Measurements from ENCODE around the gene GOLGB1.

Gene GOLGB1

DNA sequence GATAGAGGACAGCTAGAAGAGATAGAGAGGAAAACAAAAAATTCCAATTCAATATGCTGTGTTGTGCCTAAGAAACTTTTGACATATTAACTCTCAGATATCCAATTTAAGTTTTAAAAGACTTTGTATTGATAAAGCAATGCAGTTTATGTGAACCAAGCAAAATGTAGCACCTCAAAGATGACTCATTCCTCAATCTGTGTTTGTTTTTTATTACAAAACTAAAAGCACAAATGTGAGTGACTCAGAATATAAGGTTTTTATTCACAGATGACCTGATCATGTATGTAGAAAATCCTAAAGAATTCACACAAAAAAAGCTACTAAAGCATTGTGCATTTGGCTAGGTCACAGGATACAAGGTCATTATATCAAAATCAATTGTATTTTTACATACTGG, 99.9 kb downstream of the GOLGB1 start:
- Histone ChIP-seq H3K4me1 (ENCODE audit: low read depth, poor library complexity, severe bottlenecking) (peaks cover 10% of the 10 kb centered on the region), H3K4me3 (IDR thresholded peaks at IDR 0.05; ENCODE audit: insufficient read depth, low read depth, low read length) (no peak overlapping the region), H3K27me3 (ENCODE audit: insufficient read depth, low read depth) (no peaks in the 10 kb centered on the region), H4K20me1 (ENCODE audit: insufficient read depth) (no peaks in the 10 kb centered on the region), H3K9ac (no peak overlapping the region), H2AFZ (ENCODE audit: low read depth) (no peak overlapping the region), H3K27ac (no peak overlapping the region), H3K36me3 (ENCODE audit: insufficient read depth) (no peaks in the 10 kb centered on the region), H3K4me2 (no peak overlapping the region), H3K79me2 (ENCODE audit: insufficient read depth, low read depth) (no peaks in the 10 kb centered on the region)
- TF ChIP-seq, protein P1, sequence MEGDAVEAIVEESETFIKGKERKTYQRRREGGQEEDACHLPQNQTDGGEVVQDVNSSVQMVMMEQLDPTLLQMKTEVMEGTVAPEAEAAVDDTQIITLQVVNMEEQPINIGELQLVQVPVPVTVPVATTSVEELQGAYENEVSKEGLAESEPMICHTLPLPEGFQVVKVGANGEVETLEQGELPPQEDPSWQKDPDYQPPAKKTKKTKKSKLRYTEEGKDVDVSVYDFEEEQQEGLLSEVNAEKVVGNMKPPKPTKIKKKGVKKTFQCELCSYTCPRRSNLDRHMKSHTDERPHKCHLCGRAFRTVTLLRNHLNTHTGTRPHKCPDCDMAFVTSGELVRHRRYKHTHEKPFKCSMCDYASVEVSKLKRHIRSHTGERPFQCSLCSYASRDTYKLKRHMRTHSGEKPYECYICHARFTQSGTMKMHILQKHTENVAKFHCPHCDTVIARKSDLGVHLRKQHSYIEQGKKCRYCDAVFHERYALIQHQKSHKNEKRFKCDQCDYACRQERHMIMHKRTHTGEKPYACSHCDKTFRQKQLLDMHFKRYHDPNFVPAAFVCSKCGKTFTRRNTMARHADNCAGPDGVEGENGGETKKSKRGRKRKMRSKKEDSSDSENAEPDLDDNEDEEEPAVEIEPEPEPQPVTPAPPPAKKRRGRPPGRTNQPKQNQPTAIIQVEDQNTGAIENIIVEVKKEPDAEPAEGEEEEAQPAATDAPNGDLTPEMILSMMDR (conservative IDR thresholded peaks at IDR 0.05; ENCODE audit: low read depth, low read length), result no peak

DNA sequence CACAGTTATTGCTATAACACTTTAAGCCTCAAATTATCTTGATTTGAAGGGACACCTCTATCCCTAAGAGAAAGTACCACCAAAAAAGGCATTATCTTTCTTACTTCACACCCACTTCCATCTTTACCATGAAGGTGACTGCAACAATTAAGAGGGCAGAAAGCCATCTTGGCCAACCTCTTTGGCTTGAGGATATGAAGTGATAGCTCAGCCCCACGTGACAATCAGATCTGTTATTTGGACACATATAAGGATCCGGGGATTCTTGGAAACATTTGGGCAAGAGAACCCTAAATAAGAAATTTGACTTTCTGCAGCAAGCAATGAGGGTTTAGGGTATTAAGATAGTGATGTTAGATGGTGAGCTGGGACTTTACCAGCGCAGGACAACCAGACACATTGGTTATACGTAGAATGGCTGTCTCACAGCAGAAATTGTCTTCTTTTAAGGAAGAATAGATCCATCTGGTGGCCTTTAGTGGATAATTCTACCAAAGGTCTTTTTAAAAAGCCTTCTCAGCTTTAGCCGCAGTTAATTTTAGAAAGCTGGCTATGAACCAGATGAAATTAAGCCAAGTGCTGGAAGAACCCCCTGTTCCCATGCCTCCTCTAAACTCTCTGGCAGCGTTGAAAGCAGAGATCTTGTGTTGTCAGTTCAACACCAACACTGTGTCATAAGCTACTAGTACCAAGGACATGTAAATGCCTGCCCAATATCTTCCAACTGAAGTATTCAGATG, 101.2 kb downstream of the GOLGB1 start:
- H3K4me1 ChIP-seq (ENCODE audit: low read depth, poor library complexity, severe bottlenecking), result peaks cover 10% of the 10 kb centered on the region
- TF ChIP-seq, protein P1 (conservative IDR thresholded peaks at IDR 0.05; ENCODE audit: low read depth, low read length), result no peak
- H3K9ac ChIP-seq, result no peak overlapping the region
- H3K36me3 ChIP-seq (ENCODE audit: insufficient read depth), result peaks cover 3% of the 10 kb centered on the region; the same call in 1 of the 2 replicates
- no peak overlapping the region for H3K4me2 ChIP-seq
- H4K20me1 ChIP-seq (ENCODE audit: insufficient read depth), result no peaks in the 10 kb centered on the region
- no peak overlapping the region for H3K4me3 ChIP-seq (IDR thresholded peaks at IDR 0.05; ENCODE audit: insufficient read depth, low read depth, low read length)
- no peak overlapping the region for H2AFZ ChIP-seq (ENCODE audit: low read depth)
- H3K79me2 ChIP-seq (ENCODE audit: insufficient read depth, low read depth), result no peaks in the 10 kb centered on the region
- no peaks in the 10 kb centered on the region for H3K27me3 ChIP-seq (ENCODE audit: insufficient read depth, low read depth)
- H3K27ac ChIP-seq, result no peak overlapping the region

DNA sequence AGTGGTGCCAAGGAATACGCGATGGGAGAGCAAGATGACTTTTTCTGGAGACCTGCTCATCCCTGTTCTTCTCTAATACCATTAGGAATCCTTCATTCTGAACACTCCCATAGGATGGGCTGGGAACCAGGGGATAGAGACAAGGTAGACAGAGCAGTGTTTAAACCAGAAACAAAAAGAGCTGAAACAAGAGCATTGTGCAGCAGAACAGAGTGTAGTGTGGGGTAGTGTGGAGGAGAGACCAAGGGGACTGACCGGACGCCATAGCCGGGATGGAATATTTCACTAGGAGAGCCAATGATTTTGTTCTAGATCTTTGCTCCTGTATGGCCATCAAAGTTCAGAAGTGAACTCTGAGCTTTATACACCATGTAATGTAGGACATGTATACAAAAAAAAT, 104.5 kb downstream of the GOLGB1 start:
- no peaks in the 10 kb centered on the region for H3K79me2 ChIP-seq (ENCODE audit: insufficient read depth, low read depth)
- TF ChIP-seq, protein P1 (conservative IDR thresholded peaks at IDR 0.05; ENCODE audit: low read depth, low read length), result no peak
- H3K36me3 ChIP-seq (ENCODE audit: insufficient read depth), result peaks cover 3% of the 10 kb centered on the region; the same call in 1 of the 2 replicates
- H3K4me1 ChIP-seq (ENCODE audit: low read depth, poor library complexity, severe bottlenecking), result peaks cover 7% of the 10 kb centered on the region
- H3K4me3 ChIP-seq (IDR thresholded peaks at IDR 0.05; ENCODE audit: insufficient read depth, low read depth, low read length), result no peak overlapping the region
- no peak overlapping the region for H3K4me2 ChIP-seq
- no peaks in the 10 kb centered on the region for H4K20me1 ChIP-seq (ENCODE audit: insufficient read depth)
- H3K27me3 ChIP-seq (ENCODE audit: insufficient read depth, low read depth), result no peaks in the 10 kb centered on the region
- H2AFZ ChIP-seq (ENCODE audit: low read depth), result no peak overlapping the region
- H3K9ac ChIP-seq, result no peak overlapping the region
- H3K27ac ChIP-seq, result no peak overlapping the region

DNA sequence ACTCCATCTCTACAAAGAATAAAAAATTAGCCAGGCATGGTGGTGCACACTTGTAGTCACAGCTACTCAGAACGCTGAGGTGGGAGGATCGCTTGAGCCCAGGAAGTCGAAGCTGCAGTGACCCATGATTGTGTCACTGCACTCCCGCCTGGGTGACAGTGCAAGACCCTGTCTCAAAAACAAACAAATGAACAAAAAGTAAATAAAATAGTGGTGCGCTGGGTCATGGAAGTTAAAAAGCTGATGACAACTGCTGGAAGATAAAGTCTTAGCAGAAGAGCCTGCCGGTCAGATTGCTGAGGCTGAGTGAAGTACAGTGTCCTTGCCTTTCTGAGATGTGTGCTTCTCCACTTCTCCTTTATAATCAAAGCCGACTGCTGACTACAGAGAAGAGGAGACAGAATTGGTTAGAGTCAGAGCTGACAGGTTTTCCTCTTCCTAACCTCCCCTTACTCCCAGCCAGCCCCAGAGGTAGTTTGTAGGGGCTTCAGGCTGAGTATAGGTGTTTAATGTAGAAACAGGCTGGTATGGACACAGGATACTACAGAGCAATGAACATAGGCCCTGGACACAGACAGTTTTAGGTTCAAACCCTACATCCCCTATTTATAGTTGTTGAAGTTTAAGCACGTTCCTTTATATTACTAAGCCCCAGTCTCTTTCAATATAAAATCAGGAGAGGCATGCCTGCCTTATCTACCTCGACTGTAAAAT, 106.8 kb downstream of the GOLGB1 start:
- Histone ChIP-seq H2AFZ (ENCODE audit: low read depth) (no peak overlapping the region), H3K79me2 (ENCODE audit: insufficient read depth, low read depth) (no peaks in the 10 kb centered on the region), H3K4me1 (ENCODE audit: low read depth, poor library complexity, severe bottlenecking) (peaks cover 7% of the 10 kb centered on the region), H3K27ac (no peak overlapping the region), H3K4me2 (no peak overlapping the region), H4K20me1 (ENCODE audit: insufficient read depth) (no peaks in the 10 kb centered on the region), H3K4me3 (IDR thresholded peaks at IDR 0.05; ENCODE audit: insufficient read depth, low read depth, low read length) (no peak overlapping the region), H3K27me3 (ENCODE audit: insufficient read depth, low read depth) (no peaks in the 10 kb centered on the region), H3K36me3 (ENCODE audit: insufficient read depth) (peaks cover 3% of the 10 kb centered on the region; the same call in 1 of the 2 replicates), H3K9ac (no peak overlapping the region)
- TF ChIP-seq, protein P1 (conservative IDR thresholded peaks at IDR 0.05; ENCODE audit: low read depth, low read length), result no peak
